B cell (primary cell): ENCODE data around the gene ADAMTS17. TPM values are rescaled to one million over a fixed set of nuclear protein-coding genes. Genes with fewer than 3 reads are reported as not detected.

Experiments
- ATAC-seq: fragments of 200-7000 bp; cut with Tn5 transposase; one replicate; pipeline ENCODE4 v1.10.0; 2021; ENCODE audit warnings: low read depth, mild to moderate bottlenecking, moderate number of reproducible peaks, moderate library complexity
- CTCF ChIA-PET: fragments of 350-600 bp; sonication (Branson Sonifier 250); formaldehyde crosslinking; loops from one replicate; lab custom pipeline; 2021; ENCODE audit warnings: antibody characterized with exemption, inconsistent platforms; lab: Charles Lee
- POLR2A ChIA-PET: fragments of 350-600 bp; sonication (Branson Sonifier 250); formaldehyde crosslinking; loops from one replicate; lab custom pipeline; 2021; ENCODE audit warnings: antibody characterized with exemption; lab: Charles Lee
- DNase-seq: peaks from one replicate; pipeline ENCODE4 v3.0.0; 2013
- H2AFZ ChIP-seq: 2 replicates; pipeline ENCODE4 v1.6.1; 2012; ENCODE audit warnings: mild to moderate bottlenecking, low read depth, low read length; ENCODE audit not compliant: insufficient read depth, poor library complexity, severe bottlenecking
- H3K27ac ChIP-seq, 2 donors: 1 replicate in 1 of 2; 2 replicates in 1 of 2; pipeline ENCODE4 v1.5.1; 2012 to 2013; ENCODE audit warnings: low read length in 2 of 2, mild to moderate bottlenecking in 2 of 2, moderate library complexity in 1 of 2
- H3K27me3 ChIP-seq, 4 experiments: fragments of 200-600 bp in 1 of 4; sonication (generic) in 1 of 4; replicated peaks in 1 of 4; 1 replicate in 2 of 4; 2 replicates in 2 of 4; pipeline versions ENCODE4 v1.6.1 to v1.7.0; 2013 to 2016; ENCODE audit warnings: low read length in 3 of 4, mild to moderate bottlenecking in 2 of 4, mixed read lengths in 1 of 4, moderate library complexity in 1 of 4; ENCODE audit not compliant: insufficient read depth in 4 of 4, control insufficient read depth in 3 of 4; ENCODE audit errors: control extremely low read depth in 1 of 4
- H3K36me3 ChIP-seq, 2 experiments: replicated peaks in 1 of 2; 1 replicate in 1 of 2; 2 replicates in 1 of 2; pipeline versions ENCODE4 v1.6.1 to v1.7.1; 2013; ENCODE audit warnings: low read length in 1 of 2; ENCODE audit not compliant: insufficient read depth in 2 of 2, control insufficient read depth in 1 of 2; ENCODE audit errors: control extremely low read depth in 1 of 2, extremely low read depth in 1 of 2
- H3K4me1 ChIP-seq, 2 donors: fragments of 200-600 bp in 1 of 2; sonication (generic) in 1 of 2; 1 replicate in 1 of 2; 2 replicates in 1 of 2; pipeline versions ENCODE4 v1.5.1 to v1.6.1; 2013 to 2017; ENCODE audit warnings: low read length in 2 of 2; ENCODE audit not compliant: control insufficient read depth in 2 of 2, insufficient read depth in 2 of 2
- H3K4me2 ChIP-seq: replicated peaks from 2 replicates; pipeline ENCODE3; 2012; ENCODE audit warnings: mild to moderate bottlenecking, low read depth, low read length; ENCODE audit not compliant: poor library complexity, severe bottlenecking
- H3K4me3 ChIP-seq, 5 experiments: fragments of 200-600 bp in 1 of 5; sonication (generic) in 1 of 5; 1 replicate in 3 of 5; 2 replicates in 2 of 5; pipeline versions ENCODE4 v1.5.1 to v1.7.0; 2011 to 2016; ENCODE audit warnings: low read length in 4 of 5, mild to moderate bottlenecking in 4 of 5, low read depth in 2 of 5, control low read depth in 1 of 5, moderate library complexity in 1 of 5; ENCODE audit not compliant: insufficient read depth in 1 of 5; ENCODE audit errors: control extremely low read depth in 1 of 5, extremely low read depth in 1 of 5
- H3K79me2 ChIP-seq: fragments of 200-600 bp; sonication (generic); one replicate; pipeline ENCODE4 v1.6.0; 2016; ENCODE audit warnings: low read length; ENCODE audit not compliant: control insufficient read depth, insufficient read depth
- H3K9ac ChIP-seq: fragments of 200-600 bp; sonication (generic); 2 replicates; pipeline ENCODE4 v1.6.1; 2017; ENCODE audit warnings: mild to moderate bottlenecking, low read length, moderate library complexity
- H3K9me3 ChIP-seq, 3 donors: one replicate each; pipeline versions ENCODE4 v1.6.1 to v1.7.1; 2013; ENCODE audit warnings: low read length in 2 of 3; ENCODE audit not compliant: control insufficient read depth in 2 of 3, insufficient read depth in 1 of 3; ENCODE audit errors: control extremely low read depth in 1 of 3
- H4K20me1 ChIP-seq: 2 replicates; pipeline ENCODE4 v1.6.0; 2012; ENCODE audit warnings: mild to moderate bottlenecking, low read length; ENCODE audit not compliant: insufficient read depth, control insufficient read depth, poor library complexity, severe bottlenecking
- H3K27ac Mint-ChIP-seq: one replicate; pipeline ENCODE4 v1.8.0; 2021; ENCODE audit warnings: mixed read lengths
- H3K27me3 Mint-ChIP-seq: one replicate; pipeline ENCODE4 v1.8.0; 2021; ENCODE audit warnings: mixed read lengths
- H3K4me1 Mint-ChIP-seq: one replicate; pipeline ENCODE4 v1.8.0; 2021; ENCODE audit warnings: mixed read lengths
- H3K4me3 Mint-ChIP-seq: one replicate; pipeline ENCODE4 v1.8.0; 2021; ENCODE audit warnings: mixed read lengths
- H3K9me3 Mint-ChIP-seq: one replicate; pipeline ENCODE4 v1.8.0; 2022; ENCODE audit warnings: mixed read lengths; ENCODE audit not compliant: insufficient read depth
- EZH2 ChIP-seq: IDR thresholded peaks from 2 replicates; pipeline ENCODE4 v1.6.1; 2012; ENCODE audit warnings: borderline replicate concordance, low read depth, mild to moderate bottlenecking, moderate library complexity, low read length; ENCODE audit not compliant: insufficient read depth, poor library complexity, severe bottlenecking
- WGBS: methylation state at CpG from one replicate; pipeline ENCODE4 v1.1.5; 2013; ENCODE audit warnings: missing lambda C conversion rate; ENCODE audit not compliant: insufficient coverage; 5-methylcytosine and 5-hydroxymethylcytosine counted together
- intact Hi-C: fragments of 100-400 bp; cut with micrococcal nuclease; formaldehyde crosslinking; loops from one replicate; pipeline ENCODE4 v1.10.0; 2022
- polyA plus RNA-seq: library from polyadenylated mRNA; depleted of rRNA; stranded (reverse); fragments of >200 nt; gene quantifications from 2 replicates; pipeline ENCODE4 v1.2.3, GENCODE V29; 2012
- total RNA-seq, 2 donors: library from RNA; stranded (reverse); fragments of 120-200 nt in 1 of 2; gene quantifications; 1 replicate in 1 of 2; 2 replicates in 1 of 2; pipeline versions ENCODE4 v1.2.3 to v1.2.4, GENCODE V29; 2013 to 2022
- TF ChIP-seq, protein P1 (sequence below): fragments of 200-600 bp; IDR thresholded peaks from one replicate; pipeline ENCODE4 v1.8.0; 2022; ENCODE audit warnings: antibody characterized with exemption, mild to moderate bottlenecking

Gene ADAMTS17
- total and polyA plus RNA-seq, 2 donors (not counting 1 experiment from before 2014, with no cell fraction given), result 0.10 TPM; not detected in 1

DNA sequence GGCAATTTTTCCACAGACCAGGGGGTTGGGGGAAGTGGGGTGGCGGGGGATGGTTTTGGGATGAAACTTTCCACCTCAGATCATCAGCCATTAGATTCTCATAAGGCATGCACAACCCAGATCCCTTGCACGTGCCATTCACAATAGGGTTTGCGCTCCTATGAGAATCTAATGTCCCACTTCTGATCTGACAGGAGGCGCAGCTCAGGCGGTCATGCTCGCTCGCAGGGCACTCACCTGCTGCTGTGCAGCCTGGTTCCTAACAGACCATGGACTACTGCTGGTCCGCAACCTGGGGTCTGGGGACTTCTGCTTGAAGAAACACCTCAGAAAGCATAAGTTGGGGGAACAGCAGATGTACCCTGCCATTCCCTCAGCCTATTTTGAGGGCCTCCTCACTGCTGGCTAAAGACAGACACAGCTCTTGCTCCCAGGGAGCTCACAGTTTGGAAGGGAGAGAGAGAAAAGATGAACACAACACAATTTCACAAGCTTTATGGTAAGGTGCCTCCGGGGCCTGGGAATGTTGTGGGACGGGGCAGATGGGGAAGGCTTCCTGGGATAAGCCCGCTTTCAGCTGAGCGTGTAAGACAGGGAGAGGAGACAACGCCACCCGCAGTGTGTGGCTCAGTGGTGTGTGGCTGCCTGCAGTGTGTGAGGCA, 285.2 kb downstream of the ADAMTS17 start:
- Mint-ChIP-seq H3K9me3 (no peaks in the 10 kb centered on the region), H3K27me3 (peaks cover 19% of the 10 kb centered on the region), H3K27ac (no peak overlapping the region), H3K4me1 (no peaks in the 10 kb centered on the region), H3K4me3 (no peak overlapping the region)
- H4K20me1 ChIP-seq, result no peaks in the 10 kb centered on the region
- no peak overlapping the region for H3K9ac ChIP-seq
- H3K9me3 ChIP-seq, result peaks cover 0 to 2% (median 0%) of the 10 kb centered on the region in 3 donors
- peaks cover 0 to 9% (median 0%) of the 10 kb centered on the region in 4 experiments for H3K27me3 ChIP-seq
- H3K36me3 ChIP-seq, result no peaks in the 10 kb centered on the region
- no peak for DNase-seq
- ATAC-seq, result no peak
- H2AFZ ChIP-seq, result no peak overlapping the region
- WGBS, result 94% methylated on average over 12 of the region's 14 CpGs
- H3K4me3 ChIP-seq, result no peak overlapping the region
- H3K79me2 ChIP-seq, result no peaks in the 10 kb centered on the region
- H3K27ac ChIP-seq, result no peak overlapping the region
- POLR2A ChIA-PET, result no interaction called here
- intact Hi-C loops, result no loop called here
- no peaks in the 10 kb centered on the region for H3K4me1 ChIP-seq
- TF ChIP-seq, protein P1, sequence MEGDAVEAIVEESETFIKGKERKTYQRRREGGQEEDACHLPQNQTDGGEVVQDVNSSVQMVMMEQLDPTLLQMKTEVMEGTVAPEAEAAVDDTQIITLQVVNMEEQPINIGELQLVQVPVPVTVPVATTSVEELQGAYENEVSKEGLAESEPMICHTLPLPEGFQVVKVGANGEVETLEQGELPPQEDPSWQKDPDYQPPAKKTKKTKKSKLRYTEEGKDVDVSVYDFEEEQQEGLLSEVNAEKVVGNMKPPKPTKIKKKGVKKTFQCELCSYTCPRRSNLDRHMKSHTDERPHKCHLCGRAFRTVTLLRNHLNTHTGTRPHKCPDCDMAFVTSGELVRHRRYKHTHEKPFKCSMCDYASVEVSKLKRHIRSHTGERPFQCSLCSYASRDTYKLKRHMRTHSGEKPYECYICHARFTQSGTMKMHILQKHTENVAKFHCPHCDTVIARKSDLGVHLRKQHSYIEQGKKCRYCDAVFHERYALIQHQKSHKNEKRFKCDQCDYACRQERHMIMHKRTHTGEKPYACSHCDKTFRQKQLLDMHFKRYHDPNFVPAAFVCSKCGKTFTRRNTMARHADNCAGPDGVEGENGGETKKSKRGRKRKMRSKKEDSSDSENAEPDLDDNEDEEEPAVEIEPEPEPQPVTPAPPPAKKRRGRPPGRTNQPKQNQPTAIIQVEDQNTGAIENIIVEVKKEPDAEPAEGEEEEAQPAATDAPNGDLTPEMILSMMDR, result no peak
- TF ChIP-seq EZH2, result no peak
- no peak overlapping the region for H3K4me2 ChIP-seq
- CTCF ChIA-PET, result no interaction called here

DNA sequence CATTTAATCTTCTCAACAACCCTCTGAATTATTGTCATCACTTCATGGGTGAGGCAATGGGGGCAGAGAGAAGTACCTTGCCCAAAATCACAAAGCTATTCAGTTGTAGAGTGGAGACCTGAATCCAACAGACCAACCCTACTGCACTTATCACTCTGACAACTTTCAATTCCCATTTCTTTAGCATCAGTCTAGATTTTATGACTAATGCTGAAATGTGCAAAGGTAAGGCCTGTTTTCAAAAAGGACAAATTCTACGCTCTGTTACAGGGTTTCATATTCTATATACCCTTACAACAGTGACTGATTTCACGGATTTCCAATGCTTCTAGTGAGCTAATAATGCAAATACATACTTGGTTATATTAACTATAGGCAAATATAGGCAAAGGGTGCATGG, 286.0 kb downstream of the ADAMTS17 start:
- Histone ChIP-seq H3K4me3 (no peak overlapping the region), H3K27ac (no peak overlapping the region), H3K9me3 (peaks cover 0 to 2% (median 0%) of the 10 kb centered on the region in 3 donors), H3K79me2 (no peaks in the 10 kb centered on the region), H2AFZ (no peak overlapping the region), H3K4me1 (no peaks in the 10 kb centered on the region), H3K36me3 (no peaks in the 10 kb centered on the region), H3K4me2 (no peak overlapping the region), H3K27me3 (peaks cover 0 to 9% (median 0%) of the 10 kb centered on the region in 4 experiments), H3K9ac (no peak overlapping the region), H4K20me1 (no peaks in the 10 kb centered on the region)
- no peak for ATAC-seq
- Mint-ChIP-seq H3K4me1 (no peaks in the 10 kb centered on the region), H3K27ac (no peak overlapping the region), H3K4me3 (no peak overlapping the region), H3K27me3 (peaks cover 19% of the 10 kb centered on the region), H3K9me3 (no peaks in the 10 kb centered on the region)
- no peak for DNase-seq
- ChIA-PET POLR2A (no interaction called here), CTCF (no interaction called here)
- TF ChIP-seq, protein P1, result no peak
- TF ChIP-seq EZH2, result no peak
- intact Hi-C loops, result no loop called here
- no CpG with 5 or more reads among the region's 2 CpGs for WGBS
